Measurements from ENCODE around the gene AP1G2.

DNA sequence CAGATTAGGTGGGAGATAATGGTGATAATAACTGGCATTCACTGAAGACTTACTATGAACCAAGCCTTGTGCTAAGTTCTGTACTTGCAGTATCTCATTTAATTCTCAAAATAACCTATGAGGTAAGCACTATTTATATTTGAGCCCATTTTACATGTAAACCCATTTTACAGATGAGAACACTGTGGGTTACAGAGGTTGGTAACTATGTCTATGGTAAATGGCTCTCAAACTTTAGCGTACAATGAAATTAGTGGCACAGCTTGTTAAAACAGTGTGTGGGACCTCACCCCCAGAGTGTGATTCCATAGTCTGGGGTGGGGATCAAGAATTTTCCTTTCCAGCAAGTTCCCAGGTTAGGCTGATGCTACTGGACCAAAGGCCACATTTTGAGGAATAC, 33.2 kb upstream of the AP1G2 start:
- TF ChIP-seq POLR2AphosphoS5 (IDR thresholded peaks at IDR 0.05; ENCODE audit: low read depth, low read length) = no peak
- no peak for TF ChIP-seq TAF1 (IDR thresholded peaks at IDR 0.05; ENCODE audit: low read depth, low read length)
- TF ChIP-seq POLR2A (IDR thresholded peaks at IDR 0.05; ENCODE audit: low read depth, low read length) = no peak

All from GM12891 (cell line).